Natural killer cell (primary cell): ENCODE data around the gene CCDC146. TPM values are rescaled to one million over a fixed set of nuclear protein-coding genes. Genes with fewer than 3 reads are reported as not detected.
"Not testable (repeated sequence)": the region's sequence is repeated elsewhere in the genome, so short reads cannot be mapped to it uniquely, and the experiment has no call there.

Experiments
- ATAC-seq, 3 donors: fragments of 150-1000 bp in 2 of 3; fragments of 200-7000 bp in 1 of 3; cut with Tn5 transposase; 1 replicate in 1 of 3; 2 replicates in 2 of 3; pipeline ENCODE4 v1.10.0; 2021; ENCODE audit warnings: mild to moderate bottlenecking in 2 of 3, moderate library complexity in 2 of 3
- DNase-seq, 2 donors: peaks; one replicate each; pipeline versions ENCODE4 v3.0.0 to v3.0.0-alpha.2; 2013 to 2021; ENCODE audit warnings: mixed read lengths in 1 of 2
- H3K27ac ChIP-seq: one replicate; pipeline ENCODE4 v1.5.1; 2013; ENCODE audit warnings: mild to moderate bottlenecking, low read length
- H3K27me3 ChIP-seq: one replicate; pipeline ENCODE4 v1.6.1; 2013; ENCODE audit warnings: low read length; ENCODE audit not compliant: control insufficient read depth, insufficient read depth
- H3K36me3 ChIP-seq: one replicate; pipeline ENCODE4 v1.6.1; 2013; ENCODE audit warnings: low read length; ENCODE audit not compliant: control insufficient read depth, insufficient read depth
- H3K4me1 ChIP-seq: one replicate; pipeline ENCODE4 v1.6.1; 2013; ENCODE audit warnings: low read length; ENCODE audit not compliant: control insufficient read depth, insufficient read depth
- H3K4me3 ChIP-seq: one replicate; pipeline ENCODE4 v1.5.1; 2013; ENCODE audit warnings: low read length
- H3K9me3 ChIP-seq: one replicate; pipeline ENCODE4 v1.6.1; 2013; ENCODE audit warnings: low read length; ENCODE audit not compliant: control insufficient read depth, insufficient read depth
- H3K27ac Mint-ChIP-seq, 2 donors: one replicate each; pipeline ENCODE4 v1.8.0; 2022; ENCODE audit warnings: mild to moderate bottlenecking in 2 of 2, mixed read lengths in 2 of 2, moderate library complexity in 1 of 2
- H3K27me3 Mint-ChIP-seq, 2 donors: one replicate each; pipeline ENCODE4 v1.8.0; 2022; ENCODE audit warnings: low read depth in 2 of 2, mixed read lengths in 2 of 2
- H3K36me3 Mint-ChIP-seq: one replicate; pipeline ENCODE4 v1.8.0; 2022; ENCODE audit warnings: mixed read lengths
- H3K4me1 Mint-ChIP-seq, 2 donors: one replicate each; pipeline ENCODE4 v1.8.0; 2022; ENCODE audit warnings: mixed read lengths in 2 of 2
- H3K4me3 Mint-ChIP-seq: one replicate; pipeline ENCODE4 v1.8.0; 2022; ENCODE audit warnings: mild to moderate bottlenecking, moderate library complexity, mixed read lengths
- H3K9me3 Mint-ChIP-seq, 2 donors: one replicate each; pipeline ENCODE4 v1.8.0; 2022; ENCODE audit warnings: mixed read lengths in 2 of 2
- WGBS: methylation state at CpG from one replicate; pipeline ENCODE4 v1.1.7; 2013; ENCODE audit warnings: missing lambda C conversion rate; ENCODE audit not compliant: insufficient coverage; 5-methylcytosine and 5-hydroxymethylcytosine counted together
- intact Hi-C: fragments of 100-400 bp; cut with micrococcal nuclease; formaldehyde crosslinking; loops from one replicate; pipeline ENCODE4 v1.14.2; 2022
- total RNA-seq, 4 donors: library from RNA; stranded (reverse); fragments of 120-200 nt in 1 of 4; gene quantifications; one replicate each; pipeline versions ENCODE4 v1.2.3 to v1.2.4, GENCODE V29; 2013 to 2022
- TF ChIP-seq, protein P1 (sequence below): fragments of 200-600 bp; IDR thresholded peaks from one replicate; pipeline ENCODE4 v1.8.0; 2022; ENCODE audit warnings: antibody characterized with exemption

Gene CCDC146
- total RNA-seq, 3 donors from 2014 or later (not counting 1 experiment from before 2014, with no cell fraction given): 20.1 to 25.6 (median 24.0) TPM

DNA sequence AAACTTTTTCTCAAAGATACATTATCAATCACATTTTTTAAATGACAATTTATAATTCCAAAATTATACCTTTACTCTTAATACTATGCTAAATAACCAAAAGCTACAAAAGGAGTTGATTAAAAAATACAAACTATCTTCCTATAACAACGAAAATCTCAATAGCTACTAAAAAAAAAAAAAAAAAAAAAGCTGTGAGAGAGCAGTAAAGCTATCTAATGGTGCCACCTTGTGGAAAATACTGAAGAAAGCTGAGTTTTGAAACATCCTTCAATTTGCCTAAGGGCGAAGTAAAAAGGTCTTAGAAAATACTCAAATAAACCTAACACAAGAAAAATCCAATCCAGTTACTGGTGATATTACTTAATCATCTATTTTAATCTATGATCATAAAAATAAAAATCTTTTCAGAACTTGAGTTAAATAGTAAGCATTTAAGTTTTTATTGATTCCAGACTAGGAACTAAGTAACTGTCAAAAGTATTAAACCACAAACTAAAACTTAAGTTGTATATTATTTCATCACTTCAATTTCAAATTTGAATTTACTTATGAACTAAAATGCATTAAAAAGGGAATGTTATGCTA is 9.6 kb upstream of the CCDC146 start:
- DNase-seq, H3K4me3 ChIP-seq, H3K27ac Mint-ChIP-seq, H3K27me3 Mint-ChIP-seq, H3K4me3 Mint-ChIP-seq, intact Hi-C loops, H3K4me1 ChIP-seq, H3K27me3 ChIP-seq, H3K4me1 Mint-ChIP-seq, H3K36me3 Mint-ChIP-seq, H3K36me3 ChIP-seq, H3K27ac ChIP-seq, H3K9me3 Mint-ChIP-seq, H3K9me3 ChIP-seq: not testable (repeated sequence)
- WGBS: no CpG with 5 or more reads among the region's 2 CpGs
- TF ChIP-seq, protein P1, sequence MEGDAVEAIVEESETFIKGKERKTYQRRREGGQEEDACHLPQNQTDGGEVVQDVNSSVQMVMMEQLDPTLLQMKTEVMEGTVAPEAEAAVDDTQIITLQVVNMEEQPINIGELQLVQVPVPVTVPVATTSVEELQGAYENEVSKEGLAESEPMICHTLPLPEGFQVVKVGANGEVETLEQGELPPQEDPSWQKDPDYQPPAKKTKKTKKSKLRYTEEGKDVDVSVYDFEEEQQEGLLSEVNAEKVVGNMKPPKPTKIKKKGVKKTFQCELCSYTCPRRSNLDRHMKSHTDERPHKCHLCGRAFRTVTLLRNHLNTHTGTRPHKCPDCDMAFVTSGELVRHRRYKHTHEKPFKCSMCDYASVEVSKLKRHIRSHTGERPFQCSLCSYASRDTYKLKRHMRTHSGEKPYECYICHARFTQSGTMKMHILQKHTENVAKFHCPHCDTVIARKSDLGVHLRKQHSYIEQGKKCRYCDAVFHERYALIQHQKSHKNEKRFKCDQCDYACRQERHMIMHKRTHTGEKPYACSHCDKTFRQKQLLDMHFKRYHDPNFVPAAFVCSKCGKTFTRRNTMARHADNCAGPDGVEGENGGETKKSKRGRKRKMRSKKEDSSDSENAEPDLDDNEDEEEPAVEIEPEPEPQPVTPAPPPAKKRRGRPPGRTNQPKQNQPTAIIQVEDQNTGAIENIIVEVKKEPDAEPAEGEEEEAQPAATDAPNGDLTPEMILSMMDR: peak; percentile 39
- peak in 1 of 3 donors; percentile 44 for ATAC-seq

DNA sequence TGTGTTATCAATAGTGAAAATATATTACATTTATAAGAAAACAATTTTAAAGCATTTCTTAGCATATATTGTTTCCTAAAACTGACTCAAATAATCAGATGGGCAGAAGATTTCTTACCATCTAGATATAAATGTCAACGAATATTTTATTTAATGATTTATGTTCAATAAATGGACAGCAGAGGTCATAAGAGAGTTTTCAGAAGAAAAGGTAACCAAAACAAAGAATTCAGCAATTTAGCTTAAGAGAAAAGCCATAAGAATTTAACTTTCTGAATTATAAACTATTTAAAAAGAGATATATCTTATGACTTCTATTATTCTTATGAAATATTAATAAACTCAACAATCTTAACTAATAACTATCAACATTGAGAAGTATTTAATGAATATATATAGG is 3.1 kb downstream of the CCDC146 start:
- no CpG with 5 or more reads among the region's 1 CpG for WGBS
- ATAC-seq, H3K36me3 ChIP-seq, H3K27ac ChIP-seq, H3K27ac Mint-ChIP-seq, H3K9me3 Mint-ChIP-seq, H3K4me1 Mint-ChIP-seq, H3K4me1 ChIP-seq, H3K36me3 Mint-ChIP-seq, H3K9me3 ChIP-seq, H3K27me3 ChIP-seq, H3K4me3 Mint-ChIP-seq, intact Hi-C loops, H3K27me3 Mint-ChIP-seq, H3K4me3 ChIP-seq: not testable (repeated sequence)
- peak in 1 of 2 donors; percentile 25 for DNase-seq

DNA sequence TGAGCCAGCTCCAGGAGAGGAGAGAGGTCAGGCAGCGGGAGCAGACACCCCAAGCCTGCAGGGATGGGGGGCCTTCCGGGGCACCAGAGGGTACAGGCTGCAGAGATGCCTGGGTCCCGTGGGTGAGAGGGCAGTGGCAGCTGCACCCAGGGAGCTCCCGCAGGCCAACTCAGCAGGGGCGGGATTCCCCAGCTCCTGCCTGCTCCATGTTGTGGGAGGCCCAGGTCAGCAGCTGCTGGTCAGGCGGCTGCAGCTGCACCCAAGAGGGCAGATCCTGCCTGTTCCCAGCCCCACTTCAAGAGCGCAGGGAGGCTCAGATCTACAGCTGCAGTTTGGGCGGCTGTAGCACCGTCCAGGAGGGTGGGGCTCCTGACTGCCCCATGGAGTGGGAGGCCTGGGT is 4.6 kb downstream of the CCDC146 start:
- H3K4me3 ChIP-seq, H3K4me1 ChIP-seq, H3K36me3 Mint-ChIP-seq, ATAC-seq, H3K27me3 ChIP-seq, H3K9me3 Mint-ChIP-seq, H3K27ac Mint-ChIP-seq, H3K4me3 Mint-ChIP-seq, H3K9me3 ChIP-seq, H3K36me3 ChIP-seq, H3K27me3 Mint-ChIP-seq, H3K27ac ChIP-seq, H3K4me1 Mint-ChIP-seq, intact Hi-C loops, DNase-seq: not testable (repeated sequence)
- 93% methylated on average over 9 of the region's 9 CpGs for WGBS

DNA sequence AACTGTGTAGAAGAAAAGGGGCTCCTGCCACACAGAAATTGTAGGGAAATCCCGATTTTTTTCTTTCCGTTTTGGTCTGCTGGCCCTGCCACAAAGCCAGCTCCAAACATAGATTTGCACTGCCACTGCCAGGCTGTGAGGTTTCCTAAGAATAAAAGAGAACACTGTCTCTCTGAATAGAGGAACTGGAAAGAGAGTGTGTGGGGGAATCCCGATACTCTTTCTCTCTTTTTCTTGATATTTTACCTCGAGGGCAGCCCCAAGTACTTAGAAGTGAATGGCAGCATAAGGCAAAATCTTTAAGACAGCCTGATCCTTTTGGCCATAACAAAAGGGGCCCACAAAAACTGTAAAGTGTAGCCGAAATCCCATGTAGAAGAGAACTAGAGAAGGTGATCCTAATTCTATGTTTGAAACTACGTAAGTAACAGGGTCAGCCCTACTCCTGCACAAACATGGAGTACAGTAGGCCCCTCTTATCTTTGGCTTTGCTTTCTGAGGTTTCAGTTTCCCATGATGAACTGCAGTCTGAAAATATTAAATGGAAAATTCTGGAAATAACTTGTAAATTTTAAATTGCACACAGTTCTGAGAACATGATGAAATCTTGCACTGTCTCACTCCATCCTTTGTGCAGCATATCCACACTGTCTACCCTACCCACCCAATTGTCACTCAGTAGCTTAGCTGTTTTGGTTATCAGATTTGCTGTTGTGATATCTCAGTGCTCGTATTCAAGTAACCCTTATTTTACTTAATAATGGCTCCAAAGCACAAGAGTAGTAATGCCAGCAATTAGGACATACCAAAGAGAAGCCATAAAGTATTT is 6.4 kb downstream of the CCDC146 start:
- DNase-seq, H3K4me1 Mint-ChIP-seq, H3K36me3 Mint-ChIP-seq, intact Hi-C loops, H3K27ac ChIP-seq, ATAC-seq, H3K36me3 ChIP-seq, H3K4me3 ChIP-seq, H3K9me3 ChIP-seq, H3K27ac Mint-ChIP-seq, H3K9me3 Mint-ChIP-seq, H3K27me3 Mint-ChIP-seq, H3K4me1 ChIP-seq, H3K27me3 ChIP-seq, H3K4me3 Mint-ChIP-seq: not testable (repeated sequence)
- 37% methylated on average over 3 of the region's 7 CpGs for WGBS

DNA sequence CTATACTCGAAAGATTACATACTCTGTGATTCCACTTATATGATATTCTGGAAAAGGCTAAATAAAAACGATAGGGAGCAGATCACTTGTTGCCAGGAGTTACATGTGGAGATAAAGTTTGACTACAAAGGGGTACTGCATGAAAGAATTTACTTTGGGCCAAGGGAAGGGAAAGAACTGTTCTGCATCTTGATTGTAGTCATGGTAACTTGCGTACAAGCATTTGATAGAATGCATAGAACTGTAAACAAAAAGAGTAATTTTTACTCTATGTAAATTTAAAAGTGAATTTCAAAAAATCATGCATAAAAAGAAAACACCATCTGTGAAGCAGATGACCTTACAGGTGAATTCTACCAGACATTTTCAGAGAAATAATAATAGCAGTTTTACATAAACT is 9.4 kb downstream of the CCDC146 start:
- DNase-seq, H3K9me3 Mint-ChIP-seq, H3K27ac Mint-ChIP-seq, H3K4me1 ChIP-seq, H3K4me3 ChIP-seq, intact Hi-C loops, H3K4me3 Mint-ChIP-seq, H3K9me3 ChIP-seq, H3K36me3 Mint-ChIP-seq, H3K27ac ChIP-seq, H3K4me1 Mint-ChIP-seq, H3K36me3 ChIP-seq, H3K27me3 Mint-ChIP-seq, H3K27me3 ChIP-seq, ATAC-seq: not testable (repeated sequence)
- no CpG with 5 or more reads among the region's 3 CpGs for WGBS

DNA sequence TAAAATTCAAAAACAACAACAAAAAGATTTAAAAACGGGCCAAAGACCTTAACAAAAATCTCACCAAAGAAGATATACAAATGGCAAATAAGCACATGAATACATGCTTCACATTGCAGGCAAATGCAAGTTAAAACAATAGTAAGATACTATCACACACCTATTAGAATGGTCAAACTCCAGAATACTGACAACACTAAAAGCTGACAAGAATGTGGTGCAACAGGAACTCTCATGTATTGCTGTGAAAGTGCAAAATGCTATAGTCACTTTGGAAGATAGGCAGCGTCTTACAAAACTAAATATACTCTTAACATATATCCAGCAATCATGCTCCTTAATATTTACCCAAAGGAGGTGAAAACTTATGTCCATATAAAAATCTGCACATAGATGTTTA is 16.3 kb downstream of the CCDC146 start:
- H3K4me3 ChIP-seq, H3K36me3 Mint-ChIP-seq, H3K9me3 ChIP-seq, H3K27me3 ChIP-seq, H3K27ac ChIP-seq, H3K27ac Mint-ChIP-seq, intact Hi-C loops, H3K36me3 ChIP-seq, H3K27me3 Mint-ChIP-seq, DNase-seq, H3K4me1 ChIP-seq, H3K4me1 Mint-ChIP-seq, H3K9me3 Mint-ChIP-seq, H3K4me3 Mint-ChIP-seq, ATAC-seq: not testable (repeated sequence)
- WGBS: 73% methylated on average over 1 of the region's 2 CpGs

DNA sequence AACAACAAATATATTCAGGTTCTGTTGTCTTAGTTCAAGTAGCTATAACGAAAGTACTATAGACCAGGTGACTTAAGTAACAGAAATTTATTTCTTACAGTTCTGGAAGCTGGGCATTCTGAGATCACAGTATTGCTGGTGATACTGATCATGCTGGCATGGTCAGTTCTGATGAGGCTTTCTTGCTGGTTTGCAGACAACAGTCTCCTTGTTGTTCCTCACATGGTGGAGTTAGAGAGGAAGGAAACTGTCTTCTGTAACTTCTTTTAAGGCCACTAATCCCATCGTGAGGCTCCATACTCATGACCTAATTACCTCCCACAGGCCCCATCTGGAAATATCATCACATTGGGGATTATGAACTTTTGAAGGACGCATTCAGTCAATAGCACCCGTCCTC is 17.9 kb downstream of the CCDC146 start:
- H3K36me3 Mint-ChIP-seq, H3K9me3 ChIP-seq, intact Hi-C loops, H3K4me1 ChIP-seq, H3K36me3 ChIP-seq, H3K9me3 Mint-ChIP-seq, H3K4me3 Mint-ChIP-seq, H3K4me3 ChIP-seq, H3K27me3 ChIP-seq, DNase-seq, ATAC-seq, H3K27ac Mint-ChIP-seq, H3K4me1 Mint-ChIP-seq, H3K27ac ChIP-seq, H3K27me3 Mint-ChIP-seq: not testable (repeated sequence)
- WGBS: 89% methylated on average over 1 of the region's 4 CpGs
